Chondrocyte (in vitro differentiated cells): ENCODE results near the gene TPRG1L. TPM values are rescaled to one million over a fixed set of nuclear protein-coding genes. Genes with fewer than 3 reads are reported as not detected.

Experiments used
- DNase-seq: peaks from one replicate; pipeline ENCODE4 v3.0.0; 2021; ENCODE audit warnings: mixed read lengths, low spot score
- H3K27ac Mint-ChIP-seq: one replicate; pipeline ENCODE4 v1.8.0; 2021; ENCODE audit warnings: mild to moderate bottlenecking, moderate library complexity, mixed read lengths; ENCODE audit not compliant: unreplicated experiment
- H3K27me3 Mint-ChIP-seq: 2 replicates; pipeline ENCODE4 v1.8.0; 2021; ENCODE audit warnings: low read depth, mixed read lengths
- H3K36me3 Mint-ChIP-seq: 2 replicates; pipeline ENCODE4 v1.8.0; 2021; ENCODE audit warnings: low read depth, mixed read lengths
- H3K4me1 Mint-ChIP-seq: 2 replicates; pipeline ENCODE4 v1.8.0; 2021; ENCODE audit warnings: low read depth, mild to moderate bottlenecking, mixed read lengths
- H3K4me3 Mint-ChIP-seq: one replicate; pipeline ENCODE4 v1.8.0; 2021; ENCODE audit warnings: mild to moderate bottlenecking, moderate library complexity, mixed read lengths; ENCODE audit not compliant: unreplicated experiment
- H3K9me3 Mint-ChIP-seq: 2 replicates; pipeline ENCODE4 v1.8.0; 2021; ENCODE audit warnings: low read depth, mixed read lengths
- total RNA-seq: library from RNA; stranded (reverse); gene quantifications from 3 replicates; pipeline ENCODE4 v1.2.1, GENCODE V29; 2021
- TF ChIP-seq, protein P1 (sequence below): fragments of 200-600 bp; sonication (generic); IDR thresholded peaks from 2 replicates; pipeline ENCODE4 v1.5.0; 2021; ENCODE audit warnings: antibody characterized with exemption, mild to moderate bottlenecking, moderate library complexity

TPRG1L gene
- total RNA-seq, 1 donor from 2014 or later = 53.7 TPM

DNA sequence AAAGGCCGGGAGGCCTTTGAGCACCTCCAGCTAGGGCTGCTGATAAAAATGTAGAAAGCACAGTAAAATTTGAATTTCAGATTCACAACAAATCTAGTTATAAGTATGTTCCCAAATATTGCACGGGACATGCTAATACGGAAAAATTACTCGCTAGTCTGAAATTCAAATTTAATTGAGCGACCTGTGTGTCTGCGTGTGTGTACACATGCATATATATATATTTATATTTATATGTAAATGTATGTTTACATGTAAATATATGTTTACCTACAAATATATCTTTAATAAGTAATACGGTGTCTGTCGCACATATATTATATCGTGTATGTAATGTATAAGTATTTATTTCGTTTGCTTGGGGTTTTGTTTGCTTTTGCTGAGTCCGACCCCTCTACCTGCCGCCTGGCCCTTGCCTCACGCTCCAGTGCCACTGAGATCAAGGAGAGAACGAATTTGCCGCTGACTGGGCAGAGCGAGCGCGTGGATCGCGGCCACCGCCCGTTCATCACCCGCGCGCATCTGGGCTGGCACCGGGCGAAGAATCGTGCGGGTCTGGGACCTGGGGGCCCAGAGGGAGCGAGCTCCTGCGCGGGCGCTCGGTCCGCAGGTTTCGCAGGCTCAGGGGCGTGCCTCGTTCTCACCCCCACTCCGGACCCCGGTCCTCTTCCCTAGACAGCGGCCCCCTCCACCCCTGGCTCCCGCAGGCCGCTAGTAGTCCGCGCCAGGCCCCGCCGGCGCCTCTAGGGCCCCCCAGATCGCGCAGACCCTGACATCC, 25.6 kb downstream of the TPRG1L start:
- TF ChIP-seq, protein P1, sequence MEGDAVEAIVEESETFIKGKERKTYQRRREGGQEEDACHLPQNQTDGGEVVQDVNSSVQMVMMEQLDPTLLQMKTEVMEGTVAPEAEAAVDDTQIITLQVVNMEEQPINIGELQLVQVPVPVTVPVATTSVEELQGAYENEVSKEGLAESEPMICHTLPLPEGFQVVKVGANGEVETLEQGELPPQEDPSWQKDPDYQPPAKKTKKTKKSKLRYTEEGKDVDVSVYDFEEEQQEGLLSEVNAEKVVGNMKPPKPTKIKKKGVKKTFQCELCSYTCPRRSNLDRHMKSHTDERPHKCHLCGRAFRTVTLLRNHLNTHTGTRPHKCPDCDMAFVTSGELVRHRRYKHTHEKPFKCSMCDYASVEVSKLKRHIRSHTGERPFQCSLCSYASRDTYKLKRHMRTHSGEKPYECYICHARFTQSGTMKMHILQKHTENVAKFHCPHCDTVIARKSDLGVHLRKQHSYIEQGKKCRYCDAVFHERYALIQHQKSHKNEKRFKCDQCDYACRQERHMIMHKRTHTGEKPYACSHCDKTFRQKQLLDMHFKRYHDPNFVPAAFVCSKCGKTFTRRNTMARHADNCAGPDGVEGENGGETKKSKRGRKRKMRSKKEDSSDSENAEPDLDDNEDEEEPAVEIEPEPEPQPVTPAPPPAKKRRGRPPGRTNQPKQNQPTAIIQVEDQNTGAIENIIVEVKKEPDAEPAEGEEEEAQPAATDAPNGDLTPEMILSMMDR = no peak
- Mint-ChIP-seq H3K27ac (no peak overlapping the region), H3K36me3 (peaks cover 7% of the 10 kb centered on the region), H3K27me3 (peaks cover 31% of the 10 kb centered on the region), H3K4me3 (peak overlapping the region; percentile 69), H3K9me3 (no peaks in the 10 kb centered on the region), H3K4me1 (peaks cover 16% of the 10 kb centered on the region)
- DNase-seq = no peak

DNA sequence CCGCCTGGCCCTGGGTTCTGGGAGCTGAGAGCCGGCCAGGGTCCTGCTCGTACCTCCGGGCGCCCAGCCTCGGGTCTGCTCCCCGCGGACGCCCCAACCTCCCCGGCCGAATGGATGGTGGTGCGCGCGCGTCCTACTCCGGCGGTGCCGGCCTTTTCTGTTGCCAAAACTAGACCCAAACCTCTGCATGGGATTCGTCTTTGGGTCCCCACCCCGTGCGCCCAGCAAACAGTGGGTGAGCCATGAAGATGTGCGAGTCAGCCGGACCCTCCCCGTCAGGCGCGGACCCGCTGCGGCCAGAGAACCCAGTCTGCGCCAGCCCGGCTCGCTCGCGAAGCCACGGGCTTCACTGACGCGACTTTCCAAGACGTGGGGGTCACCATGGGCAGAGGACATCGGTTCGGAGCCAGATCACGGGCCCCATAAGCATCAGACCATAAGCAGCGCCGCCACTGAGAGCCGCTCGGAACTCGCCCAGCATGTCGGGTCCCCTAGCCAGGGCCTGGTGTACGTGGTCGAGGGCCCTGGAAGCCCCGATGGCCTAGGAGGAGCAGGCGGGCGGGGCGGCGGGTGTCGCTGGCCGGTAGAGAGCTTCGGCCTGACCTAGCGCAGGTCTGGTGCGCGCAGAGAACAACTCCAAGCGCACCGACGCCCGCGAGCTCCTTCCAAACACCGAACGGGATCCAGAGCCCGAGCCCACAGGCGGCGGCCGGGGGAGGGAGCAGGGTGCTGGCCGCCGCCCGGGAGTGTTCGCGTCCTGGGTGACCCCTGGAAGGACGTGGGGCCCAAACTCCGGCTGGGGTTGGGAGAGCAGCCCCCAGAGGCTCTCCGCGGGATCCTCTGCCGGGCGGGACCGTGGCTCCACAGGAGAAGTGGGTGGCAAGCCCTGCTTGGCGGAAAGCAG, 26.5 kb downstream of the TPRG1L start:
- peak; percentile 81 for DNase-seq
- Mint-ChIP-seq H3K36me3 (peaks cover 5% of the 10 kb centered on the region), H3K4me3 (peak overlapping the region; percentile 40), H3K9me3 (no peaks in the 10 kb centered on the region), H3K27ac (no peak overlapping the region), H3K27me3 (peaks cover 36% of the 10 kb centered on the region), H3K4me1 (peaks cover 16% of the 10 kb centered on the region)
- TF ChIP-seq, protein P1 = no peak

DNA sequence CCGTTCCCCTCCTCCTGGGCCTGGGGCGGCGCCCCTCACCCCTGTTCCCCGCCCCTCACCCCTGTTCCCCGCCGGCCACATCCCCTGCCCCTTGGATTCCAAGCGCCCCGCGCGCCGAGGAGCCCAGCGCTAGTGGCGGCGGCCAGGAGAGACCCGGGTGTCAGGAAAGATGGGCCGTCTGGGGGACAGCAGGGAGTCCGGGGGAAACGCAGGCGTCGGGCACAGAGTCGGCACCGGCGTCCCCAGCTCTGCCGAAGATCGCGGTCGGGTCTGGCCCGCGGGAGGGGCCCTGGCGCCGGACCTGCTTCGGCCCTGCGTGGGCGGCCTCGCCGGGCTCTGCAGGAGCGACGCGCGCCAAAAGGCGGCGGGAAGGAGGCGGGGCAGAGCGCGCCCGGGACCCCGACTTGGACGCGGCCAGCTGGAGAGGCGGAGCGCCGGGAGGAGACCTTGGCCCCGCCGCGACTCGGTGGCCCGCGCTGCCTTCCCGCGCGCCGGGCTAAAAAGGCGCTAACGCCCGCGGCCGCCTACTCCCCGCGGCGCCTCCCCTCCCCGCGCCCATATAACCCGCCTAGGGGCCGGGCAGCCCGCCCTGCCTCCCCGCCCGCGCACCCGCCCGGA, 27.2 kb downstream of the TPRG1L start, which contains the start of gene TP73:
TP73 (plus strand) TSS at position 587 of the 618 bp plus-strand sequence. CDS start 29,850 bp downstream, outside the sequence.
- no peaks in the 10 kb centered on the region for H3K9me3 Mint-ChIP-seq

DNA sequence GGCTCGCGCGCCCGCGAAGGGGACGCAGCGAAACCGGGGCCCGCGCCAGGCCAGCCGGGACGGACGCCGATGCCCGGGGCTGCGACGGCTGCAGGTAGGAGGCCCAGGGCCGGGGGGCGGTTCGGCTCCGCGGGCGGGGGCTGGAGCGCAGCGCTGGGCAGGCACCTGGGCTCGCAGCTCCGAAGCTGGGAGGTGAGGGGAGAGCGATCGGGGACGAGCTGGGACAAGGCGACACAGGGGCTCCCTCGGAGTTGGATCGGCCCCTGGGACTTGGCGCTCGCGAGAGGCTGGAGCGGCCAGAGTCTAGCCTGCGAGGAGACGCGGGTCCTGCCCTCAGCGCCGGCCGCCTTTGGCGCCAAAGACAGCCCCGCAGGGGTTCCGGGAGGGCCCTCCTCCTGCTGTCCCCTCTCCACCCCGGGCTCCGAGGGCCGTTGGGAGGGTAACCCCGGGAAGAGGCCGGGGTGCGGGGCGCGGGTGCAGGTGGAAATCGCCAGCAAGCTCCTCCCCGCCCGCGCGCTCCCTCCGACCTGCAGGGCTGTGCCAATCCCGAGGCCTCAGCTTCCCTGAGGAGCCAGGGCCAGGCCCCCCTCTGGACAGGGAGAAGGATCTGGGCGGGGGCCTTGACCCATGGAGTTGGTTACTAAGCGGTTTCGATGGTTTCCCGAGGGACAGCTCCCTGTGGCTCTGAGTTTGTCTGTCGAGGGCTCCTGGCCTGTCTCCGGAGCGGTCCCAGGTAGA, 27.9 kb downstream of the TPRG1L start:
- TF ChIP-seq, protein P1 = no peak
- Mint-ChIP-seq H3K4me3 (peak overlapping the region; percentile 31), H3K27me3 (peaks cover 44% of the 10 kb centered on the region), H3K9me3 (no peaks in the 10 kb centered on the region), H3K27ac (no peak overlapping the region), H3K36me3 (no peaks in the 10 kb centered on the region), H3K4me1 (peaks cover 16% of the 10 kb centered on the region)
- DNase-seq = peak; percentile 90

More for the DNA sequence above, 27.2 kb downstream of the TPRG1L start, which contains the start of gene TP73:
- H3K36me3 Mint-ChIP-seq = peaks cover 2% of the 10 kb centered on the region
- H3K4me3 Mint-ChIP-seq = peak within 1 kb of the TSS; percentile 40
- H3K4me1 Mint-ChIP-seq = peaks cover 16% of the 10 kb centered on the region
- peaks cover 38% of the 10 kb centered on the region for H3K27me3 Mint-ChIP-seq
- H3K27ac Mint-ChIP-seq = no peak within 1 kb of the TSS
- TF ChIP-seq, protein P1 = no peak
- peak; percentile 72 for DNase-seq
